Lower lobe of right lung (tissue), 2 donors: Measurements from ENCODE around the gene CASR. TPM values are rescaled to one million over a fixed set of nuclear protein-coding genes. Genes with fewer than 3 reads are reported as not detected.

ENCODE experiments used
- ATAC-seq, 2 donors: fragments of 200-7000 bp; cut with Tn5 transposase; one replicate each; pipeline ENCODE4 v1.9.1; 2020 to 2022; ENCODE audit warnings: mild to moderate bottlenecking in 2 of 2, moderate library complexity in 2 of 2
- DNase-seq: peaks from one replicate; pipeline ENCODE4 v3.0.0-alpha.2; 2020
- H3K27ac ChIP-seq: fragments of 200-600 bp; one replicate; pipeline ENCODE4 v1.8.0; 2022
- H3K27me3 ChIP-seq: fragments of 200-600 bp; one replicate; pipeline ENCODE4 v1.8.0; 2022; ENCODE audit warnings: low read depth
- H3K36me3 ChIP-seq: fragments of 200-600 bp; one replicate; pipeline ENCODE4 v1.8.0; 2022; ENCODE audit warnings: mild to moderate bottlenecking
- H3K4me1 ChIP-seq: fragments of 200-600 bp; one replicate; pipeline ENCODE4 v1.8.0; 2022
- H3K4me3 ChIP-seq: fragments of 200-600 bp; one replicate; pipeline ENCODE4 v1.8.0; 2022; ENCODE audit warnings: mild to moderate bottlenecking
- H3K9me3 ChIP-seq: fragments of 200-600 bp; one replicate; pipeline ENCODE4 v1.8.0; 2022
- intact Hi-C: fragments of 100-400 bp; cut with DNase I; formaldehyde crosslinking; loops from one replicate; pipeline ENCODE4 v1.11.0; 2022
- total RNA-seq: library from RNA; stranded (reverse); fragmentation: NEBNext Ultra II Directional; extraction: Animal tissue kit (Norgen Biotek cat#: 25700); gene quantifications from one replicate; pipeline ENCODE4 v1.2.1, GENCODE V29; 2021
- TF ChIP-seq, protein P1 (sequence below): fragments of 200-600 bp; IDR thresholded peaks from one replicate; pipeline ENCODE4 v1.8.0; 2022; ENCODE audit warnings: antibody characterized with exemption, mild to moderate bottlenecking
- donor health status: DM: no; HTN: yes; CAD: no; lungs with severe emphysema.

The CASR gene
- total RNA-seq, 1 donor from 2014 or later: not detected

DNA sequence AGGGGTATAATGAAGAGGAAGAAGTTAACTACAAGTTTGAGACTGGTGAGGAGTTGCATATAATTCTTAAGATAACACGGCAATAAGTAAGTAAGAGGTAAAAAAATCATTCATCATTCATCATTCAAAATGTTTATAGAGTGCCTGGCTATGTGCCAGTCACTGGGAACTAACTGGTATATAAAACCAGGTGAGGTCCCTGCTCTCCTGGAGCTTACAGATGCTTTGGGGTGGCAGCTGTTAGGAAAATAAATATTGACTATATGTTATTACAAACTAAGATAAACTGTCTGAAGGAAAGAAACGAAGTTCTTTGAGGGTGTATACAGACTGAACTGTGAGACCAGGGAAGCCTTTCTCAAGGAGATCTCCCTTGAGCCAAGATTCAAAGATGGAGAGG lies 2.9 kb downstream of the CASR start:
- no peak overlapping the region for H3K4me3 ChIP-seq
- peaks cover 31% of the 10 kb centered on the region for H3K27me3 ChIP-seq
- H3K36me3 ChIP-seq: no peaks in the 10 kb centered on the region
- peaks cover 12% of the 10 kb centered on the region for H3K4me1 ChIP-seq
- ATAC-seq: no peak
- intact Hi-C loops: no loop called here
- no peaks in the 10 kb centered on the region for H3K9me3 ChIP-seq
- no peak overlapping the region for H3K27ac ChIP-seq
- TF ChIP-seq, protein P1, sequence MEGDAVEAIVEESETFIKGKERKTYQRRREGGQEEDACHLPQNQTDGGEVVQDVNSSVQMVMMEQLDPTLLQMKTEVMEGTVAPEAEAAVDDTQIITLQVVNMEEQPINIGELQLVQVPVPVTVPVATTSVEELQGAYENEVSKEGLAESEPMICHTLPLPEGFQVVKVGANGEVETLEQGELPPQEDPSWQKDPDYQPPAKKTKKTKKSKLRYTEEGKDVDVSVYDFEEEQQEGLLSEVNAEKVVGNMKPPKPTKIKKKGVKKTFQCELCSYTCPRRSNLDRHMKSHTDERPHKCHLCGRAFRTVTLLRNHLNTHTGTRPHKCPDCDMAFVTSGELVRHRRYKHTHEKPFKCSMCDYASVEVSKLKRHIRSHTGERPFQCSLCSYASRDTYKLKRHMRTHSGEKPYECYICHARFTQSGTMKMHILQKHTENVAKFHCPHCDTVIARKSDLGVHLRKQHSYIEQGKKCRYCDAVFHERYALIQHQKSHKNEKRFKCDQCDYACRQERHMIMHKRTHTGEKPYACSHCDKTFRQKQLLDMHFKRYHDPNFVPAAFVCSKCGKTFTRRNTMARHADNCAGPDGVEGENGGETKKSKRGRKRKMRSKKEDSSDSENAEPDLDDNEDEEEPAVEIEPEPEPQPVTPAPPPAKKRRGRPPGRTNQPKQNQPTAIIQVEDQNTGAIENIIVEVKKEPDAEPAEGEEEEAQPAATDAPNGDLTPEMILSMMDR: no peak
- no peak for DNase-seq

DNA sequence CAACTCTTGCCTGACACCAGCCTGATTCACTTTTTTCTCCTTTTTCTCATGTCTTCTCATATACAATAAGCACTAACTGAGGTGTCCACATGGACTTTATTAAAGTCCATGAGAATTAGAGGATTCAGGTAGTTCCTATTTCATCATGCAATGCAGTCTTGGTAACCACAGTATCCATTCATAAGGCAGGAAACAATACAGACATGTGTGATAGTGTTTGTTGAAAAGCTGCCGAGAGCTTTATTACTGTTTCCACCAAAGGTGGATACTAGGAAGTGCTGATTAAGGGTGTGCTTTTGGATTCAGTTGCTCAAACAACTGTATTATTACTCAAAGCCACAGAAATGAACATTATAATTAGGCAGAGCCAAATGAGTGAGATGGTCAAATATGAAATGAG lies 5.3 kb downstream of the CASR start:
- Histone ChIP-seq H3K4me1 (peaks cover 9% of the 10 kb centered on the region), H3K4me3 (no peak overlapping the region), H3K27ac (no peak overlapping the region), H3K9me3 (no peaks in the 10 kb centered on the region), H3K36me3 (no peaks in the 10 kb centered on the region), H3K27me3 (peaks cover 16% of the 10 kb centered on the region)
- intact Hi-C loops: no loop called here
- TF ChIP-seq, protein P1: no peak
- ATAC-seq (no peak), DNase-seq (no peak)

DNA sequence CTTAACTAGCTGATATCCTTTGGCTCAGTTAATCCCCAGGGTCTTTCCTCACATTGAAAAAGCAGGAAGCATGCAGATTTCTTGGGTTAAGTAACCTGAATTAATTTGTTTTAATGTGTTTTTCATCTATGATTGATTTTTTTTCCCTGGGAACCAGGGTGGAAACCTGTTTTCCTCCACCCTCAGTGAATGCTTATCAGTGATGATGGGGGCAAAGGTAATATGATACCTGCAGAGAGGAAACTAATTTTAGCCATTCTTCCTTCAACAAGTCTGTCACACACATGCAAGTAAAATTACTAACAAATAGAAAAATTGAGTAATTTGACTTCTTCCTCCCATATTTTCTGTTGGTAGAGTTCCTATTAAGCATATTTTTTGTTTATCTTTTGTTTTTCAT lies 5.9 kb downstream of the CASR start:
- no peak overlapping the region for H3K27ac ChIP-seq
- peaks cover 10% of the 10 kb centered on the region for H3K27me3 ChIP-seq
- H3K4me1 ChIP-seq: peaks cover 3% of the 10 kb centered on the region
- ATAC-seq (no peak), DNase-seq (no peak)
- no peaks in the 10 kb centered on the region for H3K9me3 ChIP-seq
- TF ChIP-seq, protein P1: no peak
- no peak overlapping the region for H3K4me3 ChIP-seq
- H3K36me3 ChIP-seq: no peaks in the 10 kb centered on the region
- intact Hi-C loops: no loop called here

DNA sequence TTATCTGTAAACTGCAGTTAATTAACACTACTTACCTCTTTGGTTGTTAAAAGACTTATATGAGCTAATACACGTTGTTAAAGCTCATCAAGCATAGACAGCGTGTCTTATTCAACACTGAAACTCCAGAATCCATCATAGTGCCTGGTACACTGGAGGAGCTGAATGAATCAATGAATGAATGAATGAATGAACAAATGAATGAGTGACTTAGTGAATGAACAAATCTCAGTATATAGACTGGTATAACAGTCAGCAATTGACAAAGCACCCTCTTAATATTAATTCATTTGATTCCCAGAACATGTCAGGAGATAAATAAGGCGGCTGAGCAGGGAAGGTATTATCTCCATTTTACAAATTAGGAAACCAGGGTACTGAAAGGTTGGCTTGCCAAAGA lies 7.1 kb downstream of the CASR start:
- H3K4me3 ChIP-seq: no peak overlapping the region
- no peaks in the 10 kb centered on the region for H3K4me1 ChIP-seq
- intact Hi-C loops: no loop called here
- TF ChIP-seq, protein P1: no peak
- no peaks in the 10 kb centered on the region for H3K27me3 ChIP-seq
- ATAC-seq (no peak), DNase-seq (no peak)
- no peaks in the 10 kb centered on the region for H3K9me3 ChIP-seq
- no peak overlapping the region for H3K27ac ChIP-seq
- H3K36me3 ChIP-seq: no peaks in the 10 kb centered on the region

DNA sequence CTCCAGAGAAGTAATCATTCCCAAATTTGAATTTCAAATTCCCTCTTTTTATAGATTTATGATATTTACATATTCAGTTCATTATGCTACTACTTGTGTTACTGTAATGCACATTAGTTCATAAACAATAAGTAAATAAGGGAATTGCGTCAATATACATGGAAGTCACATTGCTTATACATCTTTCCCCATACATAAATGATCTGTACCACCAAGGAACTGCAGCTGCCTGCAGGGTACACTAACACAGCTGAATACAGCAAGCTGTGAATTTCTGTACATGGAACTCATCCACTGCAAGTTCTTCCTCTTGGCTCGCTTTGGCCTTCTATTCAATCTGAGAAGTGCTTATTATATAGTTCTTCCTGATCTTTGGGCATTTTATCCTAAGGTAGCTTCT lies 15.5 kb downstream of the CASR start:
- ATAC-seq: no peak
- Histone ChIP-seq H3K9me3 (no peaks in the 10 kb centered on the region), H3K27me3 (no peaks in the 10 kb centered on the region), H3K4me3 (no peak overlapping the region), H3K36me3 (no peaks in the 10 kb centered on the region), H3K27ac (no peak overlapping the region), H3K4me1 (no peaks in the 10 kb centered on the region)
- DNase-seq: no peak
- intact Hi-C loops: no loop called here
- TF ChIP-seq, protein P1: no peak

DNA sequence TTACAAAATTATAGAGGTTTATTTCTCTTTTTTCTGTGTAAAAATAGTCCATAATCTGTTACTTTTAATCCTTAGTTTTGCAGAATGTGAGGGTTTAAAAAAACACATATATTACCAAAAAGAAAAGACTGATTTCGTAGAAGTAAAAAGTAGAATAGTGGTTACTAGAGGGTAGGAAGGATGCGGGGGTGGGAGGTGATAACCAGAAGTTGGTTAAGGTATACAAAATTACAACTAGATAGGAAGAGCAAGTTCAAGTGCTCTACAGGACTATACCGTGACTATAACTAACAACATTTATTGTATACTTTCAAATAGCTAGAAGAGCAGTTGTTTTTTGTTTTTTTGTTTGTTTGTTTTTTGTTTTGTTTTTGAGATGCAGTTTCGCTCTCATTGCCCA lies 16.1 kb downstream of the CASR start:
- DNase-seq (no peak), ATAC-seq (no peak)
- Histone ChIP-seq H3K9me3 (no peaks in the 10 kb centered on the region), H3K4me1 (no peaks in the 10 kb centered on the region), H3K27ac (no peak overlapping the region), H3K36me3 (no peaks in the 10 kb centered on the region), H3K4me3 (no peak overlapping the region), H3K27me3 (no peaks in the 10 kb centered on the region)
- TF ChIP-seq, protein P1: no peak
- intact Hi-C loops: no loop called here
